Loucy (cell line): ENCODE results near the gene FAM219A.

Source experiments
- EZH2phosphoT487 ChIP-seq: fragments of 200-600 bp; IDR thresholded peaks from 2 replicates; pipeline ENCODE4 v1.6.1; 2018; ENCODE audit warnings: antibody characterized with exemption, mild to moderate bottlenecking, moderate library complexity, borderline replicate concordance
- TF ChIP-seq, protein P1 (sequence below): fragments of 200-600 bp; sonication (generic); conservative IDR thresholded peaks from 2 replicates; pipeline ENCODE4 v1.5.1; 2014; ENCODE audit warnings: mild to moderate bottlenecking, antibody characterized with exemption, low read length

DNA sequence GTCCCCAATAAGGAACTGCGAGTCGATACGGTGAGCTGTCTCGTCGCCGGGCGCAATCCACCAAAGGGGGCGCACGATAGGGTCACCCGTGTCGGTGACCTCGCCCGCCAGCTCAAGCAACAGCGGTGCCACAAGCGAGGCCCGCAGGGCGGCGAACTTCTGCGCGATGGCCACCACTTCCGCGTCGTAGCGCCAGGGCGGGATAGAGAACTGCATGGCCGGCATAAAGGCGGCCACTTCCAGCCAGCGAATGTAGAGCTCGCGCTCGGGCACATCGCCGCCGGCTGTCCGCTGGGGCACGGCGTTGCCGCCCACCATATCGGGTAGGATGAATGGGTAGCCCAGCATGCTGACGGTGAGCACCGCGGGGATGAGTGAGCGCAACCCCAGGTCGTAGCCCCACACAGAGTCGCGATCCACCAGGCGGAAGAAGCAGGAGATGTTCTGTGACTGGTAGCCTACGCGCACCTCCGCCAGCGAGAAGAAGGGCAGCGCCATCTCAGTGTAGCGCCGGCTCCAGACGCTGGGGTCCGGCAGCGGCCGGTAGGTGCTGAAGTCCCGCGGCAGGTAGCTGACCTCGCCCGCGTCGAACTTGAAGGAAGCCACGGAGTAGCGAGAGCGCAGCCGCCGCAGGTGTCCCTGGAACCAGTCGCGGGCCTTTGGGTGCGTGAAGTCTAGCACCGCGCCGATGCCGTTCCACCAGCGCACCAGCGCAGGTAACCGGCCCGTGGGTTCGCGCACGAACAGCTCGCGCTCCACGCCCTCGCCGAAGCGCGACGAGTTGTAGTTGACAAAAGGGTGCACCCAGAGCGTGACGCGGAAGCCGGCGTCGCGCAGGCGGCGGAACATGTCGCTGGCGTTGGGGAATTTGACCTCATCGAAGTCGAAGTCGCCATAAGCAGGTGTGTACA lies 87.1 kb downstream of the FAM219A start:
- TF ChIP-seq, protein P1, sequence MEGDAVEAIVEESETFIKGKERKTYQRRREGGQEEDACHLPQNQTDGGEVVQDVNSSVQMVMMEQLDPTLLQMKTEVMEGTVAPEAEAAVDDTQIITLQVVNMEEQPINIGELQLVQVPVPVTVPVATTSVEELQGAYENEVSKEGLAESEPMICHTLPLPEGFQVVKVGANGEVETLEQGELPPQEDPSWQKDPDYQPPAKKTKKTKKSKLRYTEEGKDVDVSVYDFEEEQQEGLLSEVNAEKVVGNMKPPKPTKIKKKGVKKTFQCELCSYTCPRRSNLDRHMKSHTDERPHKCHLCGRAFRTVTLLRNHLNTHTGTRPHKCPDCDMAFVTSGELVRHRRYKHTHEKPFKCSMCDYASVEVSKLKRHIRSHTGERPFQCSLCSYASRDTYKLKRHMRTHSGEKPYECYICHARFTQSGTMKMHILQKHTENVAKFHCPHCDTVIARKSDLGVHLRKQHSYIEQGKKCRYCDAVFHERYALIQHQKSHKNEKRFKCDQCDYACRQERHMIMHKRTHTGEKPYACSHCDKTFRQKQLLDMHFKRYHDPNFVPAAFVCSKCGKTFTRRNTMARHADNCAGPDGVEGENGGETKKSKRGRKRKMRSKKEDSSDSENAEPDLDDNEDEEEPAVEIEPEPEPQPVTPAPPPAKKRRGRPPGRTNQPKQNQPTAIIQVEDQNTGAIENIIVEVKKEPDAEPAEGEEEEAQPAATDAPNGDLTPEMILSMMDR, result no peak
- TF ChIP-seq EZH2phosphoT487, result no peak
